Measurements from ENCODE around the gene CLEC2L.

The CLEC2L gene

DNA sequence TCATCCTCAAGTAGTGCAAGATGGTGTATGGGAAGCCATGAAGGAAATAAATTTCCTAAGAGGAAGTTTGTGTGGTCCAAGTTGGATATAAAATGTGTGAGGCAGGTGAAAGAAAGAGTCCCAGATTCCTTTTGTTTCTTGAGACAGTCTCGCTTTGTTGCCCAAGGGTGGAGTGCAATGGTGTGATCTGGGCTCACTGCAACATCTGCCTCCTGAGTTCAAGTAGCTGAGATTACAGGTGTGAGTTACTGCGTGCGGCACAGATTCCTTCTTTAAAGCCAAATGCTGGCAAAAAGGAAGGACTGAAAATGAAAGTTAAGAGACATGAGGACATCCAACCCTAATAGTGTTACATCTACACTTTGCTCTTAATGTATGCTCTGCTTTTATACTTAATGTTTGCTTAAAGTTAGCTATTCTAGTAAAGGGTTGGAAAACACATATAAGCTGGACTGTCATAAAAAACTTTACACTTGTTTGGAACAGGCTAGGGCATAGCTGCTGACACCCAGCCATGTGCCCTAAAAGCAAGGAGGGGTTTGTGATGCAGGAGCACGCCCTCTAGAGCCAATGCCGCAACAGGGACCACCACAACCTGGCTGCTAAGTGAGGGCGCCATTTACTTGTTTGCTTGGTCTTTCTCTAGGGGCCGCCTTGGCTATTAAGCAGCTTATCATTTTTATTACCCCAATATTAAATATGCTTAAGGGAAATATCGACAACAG is 34.5 kb downstream of the CLEC2L start:
- no peak for DNase-seq (ENCODE audit: low read depth in 2 of 2)

DNA sequence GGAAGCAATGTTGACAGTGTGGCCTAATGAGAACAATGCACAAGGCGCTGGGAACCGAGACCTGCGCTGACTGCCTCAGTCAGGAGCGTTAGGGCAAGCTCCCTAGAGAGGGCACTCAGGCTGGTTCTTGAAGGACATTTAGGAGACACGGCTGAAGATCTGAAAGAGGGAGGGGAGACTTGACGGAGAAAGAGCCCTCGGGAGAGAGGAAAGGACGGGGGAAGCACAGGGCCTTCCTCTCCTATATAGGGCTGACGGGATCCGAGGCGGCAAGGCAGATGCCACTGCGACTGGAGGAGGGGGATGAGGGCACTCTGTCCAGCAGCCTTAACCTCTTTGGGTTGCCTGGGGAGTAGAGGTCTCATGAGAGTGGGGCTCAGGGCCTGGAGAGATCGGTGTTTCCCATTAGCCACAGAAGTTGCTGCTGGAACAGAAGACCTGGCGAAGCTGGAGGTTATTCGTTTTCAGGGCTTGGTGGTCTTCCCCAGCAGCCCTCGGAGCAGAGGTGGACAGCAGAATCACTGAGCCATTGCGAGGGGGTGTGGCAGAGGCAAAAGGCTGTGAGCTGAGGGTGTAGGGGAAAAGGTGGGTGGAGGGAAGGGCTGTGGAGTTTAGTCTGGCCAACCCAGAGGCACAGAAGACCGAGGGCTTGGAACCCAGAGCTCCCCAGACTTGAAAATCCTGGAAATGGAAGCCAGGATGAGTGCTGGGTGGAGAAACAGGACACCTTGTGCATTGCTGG is 36.0 kb downstream of the CLEC2L start:
- no peak for DNase-seq (ENCODE audit: low read depth in 2 of 2)

DNA sequence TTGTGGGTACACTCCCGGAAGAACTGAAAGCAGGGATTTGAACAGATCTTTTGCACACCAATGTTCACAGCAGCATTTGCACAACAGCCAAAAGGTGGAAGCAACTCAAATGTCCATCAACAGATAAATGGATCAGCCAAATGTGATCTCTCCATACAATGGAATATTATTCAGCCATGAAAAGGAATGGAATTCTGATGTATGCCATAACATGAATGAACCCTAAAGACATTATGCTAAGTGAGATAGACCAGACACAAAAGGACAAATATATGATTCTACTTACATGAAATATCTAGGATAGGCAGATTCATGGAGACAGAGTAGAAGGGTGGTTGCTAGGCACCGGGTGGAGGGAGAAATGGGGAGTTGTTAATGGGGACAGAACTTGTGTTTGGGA is 36.7 kb downstream of the CLEC2L start:
- DNase-seq (ENCODE audit: low read depth in 2 of 2): no peak

DNA sequence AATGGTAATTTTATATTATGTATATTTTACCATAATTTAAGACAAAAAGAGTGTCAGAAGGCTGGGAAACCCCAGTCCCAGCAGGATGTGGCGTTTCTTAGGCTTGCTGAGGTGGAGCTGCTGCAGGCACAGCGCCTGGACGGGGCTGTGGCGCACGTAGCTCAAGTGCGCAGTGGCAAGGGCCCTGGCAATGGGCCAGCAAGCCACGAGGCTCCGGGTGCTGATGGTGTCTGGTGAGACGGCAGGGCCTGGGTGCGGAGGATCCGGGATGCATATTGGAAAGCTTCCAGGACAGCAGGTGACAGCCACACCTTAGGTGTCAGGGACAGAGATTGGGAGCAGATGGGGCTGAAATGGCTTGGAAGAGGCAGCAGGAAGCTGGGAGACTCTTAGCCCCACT is 37.2 kb downstream of the CLEC2L start:
- no peak for DNase-seq (ENCODE audit: low read depth in 2 of 2)

- DNase-seq (ENCODE audit: low read depth in 2 of 2): no peak
These were observed 39.0 kb downstream of the CLEC2L start for GRCh38 chr7:139562491-139562890.

GRCh38 chr7:139562961-139563565 is 39.6 kb downstream of the CLEC2L start:
- no peak for DNase-seq (ENCODE audit: low read depth in 2 of 2)

GRCh38 chr7:139563856-139564255 is 40.4 kb downstream of the CLEC2L start:
- no peak for DNase-seq (ENCODE audit: low read depth in 2 of 2)

DNA sequence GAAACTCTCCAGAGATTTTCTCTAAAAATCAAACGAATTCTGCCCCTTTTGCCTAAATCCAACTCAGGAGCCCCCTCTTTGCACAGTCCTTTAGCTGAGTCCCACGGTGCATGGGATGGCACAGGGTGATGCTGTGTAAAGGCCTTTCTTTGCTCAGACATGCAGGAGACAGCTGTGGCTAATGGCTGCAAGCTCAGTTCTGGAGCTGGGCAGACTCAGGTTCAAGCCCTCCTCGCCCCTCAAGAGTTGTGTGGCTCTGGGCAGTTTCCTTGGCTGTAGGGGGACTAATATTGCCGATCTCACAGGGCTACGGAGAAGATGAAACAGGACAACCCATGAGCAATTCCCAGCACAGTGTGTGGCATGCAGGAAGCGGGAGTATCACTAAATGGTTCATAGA is 42.6 kb downstream of the CLEC2L start:
- no peak for DNase-seq (ENCODE audit: low read depth in 2 of 2)

GRCh38 chr7:139566736-139567646 is 43.5 kb downstream of the CLEC2L start:
- no peak for DNase-seq (ENCODE audit: low read depth in 2 of 2)

GRCh38 chr7:139567647-139568345 is 44.3 kb downstream of the CLEC2L start:
- DNase-seq (ENCODE audit: low read depth in 2 of 2): no peak

- DNase-seq (ENCODE audit: low read depth in 2 of 2): no peak
These were observed 44.8 kb downstream of the CLEC2L start for GRCh38 chr7:139568346-139568675.

- DNase-seq (ENCODE audit: low read depth in 2 of 2): no peak
These were observed 45.5 kb downstream of the CLEC2L start for GRCh38 chr7:139568813-139569490.

GRCh38 chr7:139570119-139570518 is 46.6 kb downstream of the CLEC2L start:
- DNase-seq (ENCODE audit: low read depth in 2 of 2): no peak

GRCh38 chr7:139570626-139571025 is 47.1 kb downstream of the CLEC2L start:
- DNase-seq (ENCODE audit: low read depth in 2 of 2): no peak

- DNase-seq (ENCODE audit: low read depth in 2 of 2): no peak
These were observed 47.7 kb downstream of the CLEC2L start for GRCh38 chr7:139571190-139571589.

DNA sequence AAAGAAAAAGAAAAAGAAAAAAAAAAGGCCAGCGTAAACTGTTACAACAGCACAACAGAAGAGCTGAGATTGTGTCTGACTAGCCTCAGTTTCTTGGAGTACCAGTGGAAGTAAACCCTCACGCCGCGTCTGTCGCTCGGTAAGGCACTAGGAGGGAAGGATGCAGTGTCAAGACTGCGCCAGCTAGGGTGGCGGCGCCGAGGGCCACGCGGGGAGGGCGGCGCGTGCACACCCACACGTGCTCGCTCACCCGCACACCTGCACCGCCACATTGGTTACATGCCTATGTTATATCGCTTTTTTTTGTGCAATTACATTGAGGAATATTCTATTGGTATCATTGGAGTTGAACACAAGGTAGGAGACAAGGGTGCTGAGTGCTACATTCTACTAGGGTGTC is 48.2 kb downstream of the CLEC2L start:
- DNase-seq (ENCODE audit: low read depth in 2 of 2): no peak

- no peak for DNase-seq (ENCODE audit: low read depth in 2 of 2)
These were observed 48.6 kb downstream of the CLEC2L start for GRCh38 chr7:139572071-139572470.

GRCh38 chr7:139572704-139573385 is 49.4 kb downstream of the CLEC2L start:
- DNase-seq (ENCODE audit: low read depth in 2 of 2): no peak

DNA sequence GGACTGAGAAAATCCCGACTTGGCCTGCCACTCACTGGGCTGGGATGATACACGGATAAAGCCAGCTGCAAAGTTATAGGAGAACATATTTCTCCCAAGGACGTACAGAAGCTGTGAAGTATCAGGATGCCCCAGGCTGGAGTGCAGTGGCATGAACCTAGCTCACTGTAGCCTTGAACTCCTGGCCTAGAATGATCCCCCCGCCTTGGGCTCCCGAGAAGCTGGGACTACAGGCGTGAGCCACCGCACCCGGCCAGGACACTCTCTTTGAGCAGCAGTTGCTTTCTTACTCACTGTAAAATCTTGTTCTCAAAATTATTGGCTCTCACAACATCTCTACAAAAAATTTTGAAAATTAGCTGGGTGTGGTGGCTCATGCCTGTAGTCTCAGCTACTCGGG is 50.4 kb downstream of the CLEC2L start:
- no peak for DNase-seq (ENCODE audit: low read depth in 2 of 2)

DNA sequence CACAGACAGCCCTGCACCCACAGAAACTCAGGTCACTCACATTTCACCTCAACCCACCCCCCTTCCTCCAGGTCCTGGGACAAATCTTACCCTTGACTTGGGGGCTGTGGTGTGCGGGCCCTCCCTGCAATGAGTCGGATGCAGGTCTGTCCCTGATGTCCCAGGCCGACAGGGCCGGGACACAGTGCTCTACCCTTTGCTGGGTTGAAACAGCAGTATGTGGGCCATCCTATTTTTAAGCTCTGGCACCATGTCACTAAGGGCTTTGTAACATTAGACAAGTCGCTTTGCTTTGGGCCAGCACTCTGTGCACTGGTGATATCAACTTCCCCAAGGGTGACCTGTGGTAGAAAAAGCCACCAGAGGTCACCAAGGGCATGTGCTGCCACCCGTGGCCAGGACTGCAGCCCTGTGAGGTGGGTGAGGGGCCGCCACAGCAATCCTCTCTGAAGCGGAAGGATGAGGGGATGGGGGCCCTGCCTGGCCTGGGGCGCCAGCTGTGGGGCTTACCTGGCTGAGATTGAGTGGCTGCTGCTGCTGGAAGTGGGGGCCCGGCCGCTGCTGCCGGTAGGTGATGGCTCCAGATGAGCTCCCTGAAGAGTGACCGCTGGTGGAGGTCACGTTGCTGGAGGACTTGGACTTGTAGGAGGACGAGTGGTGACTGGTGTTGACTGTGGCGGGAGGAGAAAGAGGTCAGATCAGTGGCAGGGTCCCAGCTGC is 51.3 kb downstream of the CLEC2L start:
- DNase-seq (ENCODE audit: low read depth in 2 of 2): no peak
